GM12878 (cell line): ENCODE measurements around the gene STAT5B. TPM values are rescaled to one million over a fixed set of nuclear protein-coding genes. Genes with fewer than 3 reads are reported as not detected.
"Not testable (repeated sequence)": the region's sequence is repeated elsewhere in the genome, so short reads cannot be mapped to it uniquely, and the experiment has no call there.

Source experiments
- ATAC-seq: fragments of 200-7000 bp; cut with Tn5 transposase; 3 replicates; pipeline ENCODE4 v1.9.1; 2020; ENCODE audit warnings: mild to moderate bottlenecking, moderate library complexity
- BruUV-seq: library from RNA; stranded (reverse); fragments of 400-500 nt; replicated peaks from 2 replicates; lab custom pipeline; 2021; lab: Mats Ljungman, UMichigan
- CTCF ChIA-PET: fragments of 300-600 bp; sonication (Branson Sonifier 250); formaldehyde crosslinking; extraction: SDS; loops from one replicate; lab custom pipeline; 2021; ENCODE audit warnings: inconsistent platforms; lab: Yijun Ruan, JAX
- POLR2A ChIA-PET: fragments of 350-600 bp; formaldehyde crosslinking; extraction: SDS; loops from one replicate; lab custom pipeline; 2021; ENCODE audit warnings: inconsistent platforms; lab: Charles Lee
- RAD21 ChIA-PET: fragments of 300-600 bp; sonication (Branson Sonifier 250); formaldehyde crosslinking; loops from one replicate; lab custom pipeline; 2023; ENCODE audit warnings: antibody characterized with exemption; ENCODE audit not compliant: unreplicated experiment; lab: Charles Lee
- SMC1A ChIA-PET: fragments of 300-600 bp; sonication (Branson Sonifier 250); formaldehyde crosslinking; loops from one replicate; lab custom pipeline; 2023; ENCODE audit not compliant: unreplicated experiment, uncharacterized antibody; lab: Charles Lee
- DNase-seq: peaks from one replicate; pipeline ENCODE4 v3.0.0-alpha.2; 2011; ENCODE audit warnings: low read depth, low spot score
- FAIRE-seq: peaks from 3 replicates; lab custom pipeline; 2011; peaks lifted over from hg19 to GRCh38; lab: Jason Lieb, UNC
- H2AFZ ChIP-seq: 2 replicates; pipeline ENCODE4 v1.6.0; 2011; ENCODE audit warnings: low read depth, low read length, control low read depth; ENCODE audit not compliant: control insufficient read depth
- H3K27ac ChIP-seq: 2 replicates; pipeline ENCODE4 v1.5.1; 2011; ENCODE audit warnings: control low read depth; ENCODE audit not compliant: control insufficient read depth, insufficient read depth
- H3K27me3 ChIP-seq, 2 experiments: replicated peaks in 1 of 2; 2 replicates each; pipeline versions ENCODE4 v1.6.0 to v1.6.1; 2011; ENCODE audit warnings: low read length in 1 of 2; ENCODE audit not compliant: control insufficient read depth in 2 of 2, insufficient read depth in 2 of 2
- H3K36me3 ChIP-seq, 2 experiments: 2 replicates each; pipeline ENCODE4 v1.5.1; 2011; ENCODE audit warnings: low read length in 1 of 2; ENCODE audit not compliant: control insufficient read depth in 2 of 2, insufficient read depth in 2 of 2
- H3K4me1 ChIP-seq: 2 replicates; pipeline ENCODE4 v1.6.1; 2011; ENCODE audit warnings: mild to moderate bottlenecking, low read length, moderate library complexity, mixed read lengths; ENCODE audit not compliant: control insufficient read depth, insufficient read depth
- H3K4me2 ChIP-seq: 2 replicates; pipeline ENCODE4 v1.6.0; 2011; ENCODE audit warnings: control low read depth; ENCODE audit not compliant: control insufficient read depth, insufficient read depth
- H3K4me3 ChIP-seq: fragments of 200-600 bp; sonication (generic); 2 replicates; pipeline ENCODE4 v1.5.1; 2016
- H3K79me2 ChIP-seq: 2 replicates; pipeline ENCODE4 v1.6.0; 2011; ENCODE audit warnings: low read length; ENCODE audit not compliant: control insufficient read depth, insufficient read depth
- H3K9ac ChIP-seq: 2 replicates; pipeline ENCODE4 v1.8.0; 2011; ENCODE audit warnings: low read length, control low read depth, mixed read lengths; ENCODE audit not compliant: control insufficient read depth, insufficient read depth
- H3K9me3 ChIP-seq: replicated peaks from 3 replicates; pipeline ENCODE4 v1.5.1; 2011; ENCODE audit warnings: mild to moderate bottlenecking, low read length; ENCODE audit not compliant: control insufficient read depth, insufficient read depth
- H4K20me1 ChIP-seq: 2 replicates; pipeline ENCODE4 v1.6.0; 2011; ENCODE audit not compliant: control insufficient read depth, insufficient read depth
- BRCA1 ChIP-seq: IDR thresholded peaks from 2 replicates; pipeline ENCODE4 v1.6.1; 2011; ENCODE audit warnings: low read depth, low read length, improper control_type of control experiment
- POLR2A ChIP-seq: IDR thresholded peaks from 2 replicates; pipeline ENCODE4 v1.6.1; 2011; ENCODE audit warnings: low read depth, mild to moderate bottlenecking, low read length
- WGBS: methylation state at CpG from one replicate; pipeline ENCODE4 v1.1.6; 2016; ENCODE audit warnings: low lambda C conversion rate; ENCODE audit not compliant: insufficient replicate concordance, insufficient coverage; ENCODE audit errors: missing lambda C conversion rate; 5-methylcytosine and 5-hydroxymethylcytosine counted together
- in situ Hi-C: fragments of 300-500 bp; cut with MboI; formaldehyde crosslinking; loops from 9 replicates; pipeline ENCODE4 v1.14.3; 2018; ENCODE audit warnings: mixed read lengths
- intact Hi-C: fragments of 100-400 bp; cut with micrococcal nuclease; formaldehyde crosslinking; loops from one replicate; pipeline ENCODE4 v1.14.2; 2022; ENCODE audit not compliant: unreplicated experiment
- polyA plus RNA-seq, 11 experiments: library from polyadenylated mRNA; depleted of rRNA in 4 of 11; unstranded in 6 of 11; stranded (reverse) in 5 of 11; fragments of >200 nt; fragmentation: Nextera tagmentation in 4 of 11; fragmentation: Illumina TruSeq in 1 of 11; extraction: Ambion mirVana in 4 of 11; extraction: Trizol in 1 of 11; gene quantifications; 1 replicate in 1 of 11; 2 replicates in 10 of 11; pipeline versions ENCODE4 v1.2.1 to v1.2.3, GENCODE V29; 2011 to 2016; ENCODE audit warnings: inconsistent platforms in 2 of 11, missing spikeins in 2 of 11, low read depth in 1 of 11
- total RNA-seq, 4 experiments: library from RNA; depleted of rRNA in 3 of 4; stranded (reverse); fragments of >200 nt in 3 of 4; fragmentation: Illumina TruSeq in 1 of 4; extraction: Trizol in 1 of 4; gene quantifications; 2 replicates each; pipeline versions ENCODE4 v1.2.1 to v1.2.3, GENCODE V29; 2013 to 2021

Gene STAT5B
- total and polyA plus RNA-seq, 10 of the 15 experiments (the other 5 are each of a cell fraction or from before 2014, with no cell fraction given): 11.0 to 69.6 (median 46.7) TPM

GRCh38 chr17:42305543-42306384, 29.6 kb upstream of the STAT5B start:
- no TSS peak for BruUV-seq
- no peaks in the 10 kb centered on the region for H3K9me3 ChIP-seq
- WGBS: 96% methylated on average over 15 of the region's 18 CpGs
- H3K4me1 ChIP-seq: 0 out of 2 replicates have a peak, but pooled peaks cover 5% of the 10 kb centered on the region
- no peaks in the 10 kb centered on the region for H3K79me2 ChIP-seq
- RAD21 ChIA-PET: interaction anchor here (0.6 kb wide), 1 partner anchor 602 kb away, joined by 3 read pairs; no protein-coding TSS in a partner anchor
- intact Hi-C loops: no loop called here
- H2AFZ ChIP-seq: no peak overlapping the region
- H3K4me2 ChIP-seq: no peak overlapping the region
- H3K9ac ChIP-seq: no peak overlapping the region
- ATAC-seq (no peak), FAIRE-seq (no peak), DNase-seq (no peak)
- SMC1A ChIA-PET: no interaction called here
- POLR2A ChIA-PET: no interaction called here
- H4K20me1 ChIP-seq: no peaks in the 10 kb centered on the region
- CTCF ChIA-PET: no interaction called here
- no peaks in the 10 kb centered on the region for H3K27me3 ChIP-seq
- no peak overlapping the region for H3K27ac ChIP-seq
- peaks cover 2 to 21% of the 10 kb centered on the region in 2 experiments; a peak in 3 of 4 replicates for H3K36me3 ChIP-seq
- in situ Hi-C loops: no loop called here
- no peak overlapping the region for H3K4me3 ChIP-seq
- TF ChIP-seq BRCA1 (no peak), POLR2A (peak; percentile 4; the same call in 1 of the 2 replicates)
- TF ChIP-seq, all 136 proteins: peak for 1

DNA sequence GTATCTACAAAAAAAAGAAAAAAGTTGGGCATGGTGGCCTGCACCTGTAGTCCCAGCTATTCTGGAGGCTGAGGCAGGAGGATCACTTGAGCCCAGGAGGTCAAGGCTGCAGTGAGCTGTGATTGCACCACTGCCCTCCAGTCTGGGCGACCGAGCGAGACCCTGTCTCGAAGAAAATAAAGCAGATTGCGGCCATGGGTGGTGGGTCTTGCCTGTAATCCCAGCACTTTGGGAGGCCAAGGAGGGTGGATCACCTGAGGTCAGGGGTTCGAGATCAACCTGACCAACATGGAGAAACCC, 28.8 kb upstream of the STAT5B start:
- H3K9ac ChIP-seq, RAD21 ChIA-PET, H4K20me1 ChIP-seq, POLR2A ChIA-PET, in situ Hi-C loops, SMC1A ChIA-PET, FAIRE-seq, H3K27ac ChIP-seq, H3K4me3 ChIP-seq, BruUV-seq, H2AFZ ChIP-seq, H3K9me3 ChIP-seq, H3K27me3 ChIP-seq, DNase-seq, H3K4me1 ChIP-seq, CTCF ChIA-PET, H3K79me2 ChIP-seq, intact Hi-C loops, ATAC-seq, H3K4me2 ChIP-seq: not testable (repeated sequence)
- 88% methylated on average over 6 of the region's 6 CpGs for WGBS
- H3K36me3 ChIP-seq: peaks cover 2 to 18% of the 10 kb centered on the region in 2 experiments; a peak in 3 of 4 replicates
